ENCODE data around the gene EIF4EBP2.

DNA sequence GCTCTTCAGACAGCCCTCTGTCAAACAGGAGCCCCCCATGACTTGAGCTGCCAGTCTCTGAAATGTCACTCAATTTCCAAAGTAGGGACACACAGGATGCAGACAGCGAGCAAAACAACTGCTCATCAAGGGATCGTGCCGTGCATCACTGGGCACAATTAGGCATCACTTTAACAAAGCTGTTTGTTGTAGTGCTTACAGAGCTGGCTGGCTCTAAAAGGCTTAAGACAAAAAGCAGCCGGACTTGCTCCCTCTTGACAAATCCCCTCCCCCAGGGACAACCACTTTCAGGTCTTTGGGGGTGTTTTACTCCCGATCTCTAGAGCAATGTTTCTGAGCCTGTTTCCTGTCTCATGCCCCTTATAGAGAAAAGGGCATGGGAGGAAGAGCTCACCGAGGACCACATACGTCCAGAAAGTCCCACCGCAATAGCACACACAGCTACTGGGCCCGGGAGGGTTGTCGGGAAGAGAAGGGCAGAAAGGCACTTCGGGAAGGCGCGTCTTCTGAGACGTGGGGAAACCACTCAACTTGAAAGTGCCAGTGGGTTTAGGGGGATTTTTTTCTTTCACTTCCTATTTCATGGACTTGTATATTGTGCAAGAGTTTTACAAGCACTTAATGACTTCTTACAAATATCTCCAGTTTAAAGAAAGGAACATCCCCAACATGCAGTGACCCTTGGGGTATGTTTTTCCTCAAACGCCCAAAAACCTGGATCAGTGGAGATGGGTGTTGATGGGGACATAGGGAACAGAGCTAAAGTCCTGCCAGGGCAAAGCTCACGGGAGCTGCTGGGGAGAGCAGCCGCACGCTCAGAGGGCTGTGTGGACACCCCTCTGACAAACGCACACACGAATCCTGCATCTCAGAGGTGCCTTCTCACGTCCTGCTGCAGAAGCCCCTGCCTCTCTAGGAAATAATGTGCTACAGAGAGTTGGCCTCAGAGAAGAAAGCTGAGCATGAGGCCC is 48.6 kb upstream of the EIF4EBP2 start:
- TF ChIP-seq, protein P1, sequence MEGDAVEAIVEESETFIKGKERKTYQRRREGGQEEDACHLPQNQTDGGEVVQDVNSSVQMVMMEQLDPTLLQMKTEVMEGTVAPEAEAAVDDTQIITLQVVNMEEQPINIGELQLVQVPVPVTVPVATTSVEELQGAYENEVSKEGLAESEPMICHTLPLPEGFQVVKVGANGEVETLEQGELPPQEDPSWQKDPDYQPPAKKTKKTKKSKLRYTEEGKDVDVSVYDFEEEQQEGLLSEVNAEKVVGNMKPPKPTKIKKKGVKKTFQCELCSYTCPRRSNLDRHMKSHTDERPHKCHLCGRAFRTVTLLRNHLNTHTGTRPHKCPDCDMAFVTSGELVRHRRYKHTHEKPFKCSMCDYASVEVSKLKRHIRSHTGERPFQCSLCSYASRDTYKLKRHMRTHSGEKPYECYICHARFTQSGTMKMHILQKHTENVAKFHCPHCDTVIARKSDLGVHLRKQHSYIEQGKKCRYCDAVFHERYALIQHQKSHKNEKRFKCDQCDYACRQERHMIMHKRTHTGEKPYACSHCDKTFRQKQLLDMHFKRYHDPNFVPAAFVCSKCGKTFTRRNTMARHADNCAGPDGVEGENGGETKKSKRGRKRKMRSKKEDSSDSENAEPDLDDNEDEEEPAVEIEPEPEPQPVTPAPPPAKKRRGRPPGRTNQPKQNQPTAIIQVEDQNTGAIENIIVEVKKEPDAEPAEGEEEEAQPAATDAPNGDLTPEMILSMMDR (IDR thresholded peaks at IDR 0.05; ENCODE audit: extremely low read depth in 1 of 2, insufficient read depth in 1 of 2, low read depth in 1 of 2, low read length in 2 of 2) = no peak
- no peak for TF ChIP-seq POLR2A (IDR thresholded peaks at IDR 0.05; ENCODE audit: low read depth, low read length)
- TF ChIP-seq EZH2 (IDR thresholded peaks at IDR 0.05; ENCODE audit: borderline replicate concordance, low read depth, low read length, severe bottlenecking) = no peak
- TF ChIP-seq GATA2 (IDR thresholded peaks at IDR 0.05; ENCODE audit: insufficient read depth, insufficient read length, low read depth, low read length) = no peak
- no peak for TF ChIP-seq MYC (IDR thresholded peaks at IDR 0.05; ENCODE audit: low read depth, low read length)
- TF ChIP-seq POLR2AphosphoS5 (IDR thresholded peaks at IDR 0.05; ENCODE audit: insufficient read depth, low read depth, low read length) = no peak
- TF ChIP-seq FOS (IDR thresholded peaks at IDR 0.05; ENCODE audit: borderline replicate concordance, insufficient read depth, low read length) = no peak

Measured in endothelial cell of umbilical vein (primary cell).